ENCODE measurements around the gene SRA1.
A peak's percentile ranks its signal among the peaks of the same experiment; 100 is the strongest.
"Not testable (repeated sequence)": the region's sequence is repeated elsewhere in the genome, so short reads cannot be mapped to it uniquely, and the experiment has no call there.

The SRA1 gene

DNA sequence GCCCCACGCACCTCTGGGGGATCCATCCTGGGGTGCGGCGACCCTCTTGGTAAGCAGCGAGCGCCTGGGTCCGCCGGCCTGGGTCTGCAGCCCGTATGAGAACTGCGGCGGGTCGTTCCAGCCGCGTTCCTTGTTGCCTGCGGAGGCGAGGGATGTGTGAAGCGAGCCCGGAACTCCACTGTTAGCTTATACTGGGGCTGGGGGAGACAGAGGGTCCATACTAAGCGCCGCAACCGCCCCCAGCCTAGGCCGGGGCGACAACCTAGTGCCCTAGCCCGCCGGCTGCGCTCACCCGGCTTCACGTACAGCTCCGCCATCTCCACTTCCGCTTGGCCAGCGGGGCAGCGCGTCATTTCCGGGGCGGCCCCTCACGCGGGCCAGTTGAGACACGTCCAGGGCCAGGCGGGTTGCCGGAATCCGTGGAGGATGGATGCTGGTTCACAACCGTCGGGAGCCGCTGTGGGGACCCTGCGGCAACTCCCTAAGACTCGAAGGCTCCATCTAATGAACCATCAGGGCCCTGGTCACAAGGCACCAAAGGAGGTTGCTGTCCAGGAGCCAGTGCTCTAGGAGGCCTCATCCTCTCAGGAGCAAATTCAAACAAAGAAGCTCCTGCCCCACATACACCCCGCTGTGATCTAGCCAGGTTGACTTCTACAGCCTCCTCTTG is at the start of gene SRA1:
TSS of gene SRA1 (minus strand) at position 338 of the 670 bp plus-strand sequence. CDS start at position 317, 21 bp downstream.
- DNase-seq: peak; percentile 81

DNA sequence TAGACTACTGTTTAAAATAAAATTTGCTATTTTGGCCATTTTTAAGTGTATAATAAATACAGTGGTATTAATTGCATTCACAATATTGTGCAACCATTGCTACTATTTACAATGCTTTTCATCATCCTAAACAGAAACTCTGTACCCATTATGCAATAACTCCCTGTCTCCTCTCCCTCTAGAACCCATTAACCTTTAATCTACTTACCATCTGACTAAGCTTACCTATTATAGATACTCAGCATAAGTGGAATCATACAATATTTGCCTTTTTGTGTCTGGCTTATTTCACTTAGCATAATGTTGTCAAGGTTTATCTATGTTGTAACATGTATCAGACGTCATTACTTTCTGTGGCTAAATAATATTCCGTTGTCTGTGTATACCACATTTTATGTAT is 49.8 kb upstream of the SRA1 start:
- DNase-seq: no peak

DNA sequence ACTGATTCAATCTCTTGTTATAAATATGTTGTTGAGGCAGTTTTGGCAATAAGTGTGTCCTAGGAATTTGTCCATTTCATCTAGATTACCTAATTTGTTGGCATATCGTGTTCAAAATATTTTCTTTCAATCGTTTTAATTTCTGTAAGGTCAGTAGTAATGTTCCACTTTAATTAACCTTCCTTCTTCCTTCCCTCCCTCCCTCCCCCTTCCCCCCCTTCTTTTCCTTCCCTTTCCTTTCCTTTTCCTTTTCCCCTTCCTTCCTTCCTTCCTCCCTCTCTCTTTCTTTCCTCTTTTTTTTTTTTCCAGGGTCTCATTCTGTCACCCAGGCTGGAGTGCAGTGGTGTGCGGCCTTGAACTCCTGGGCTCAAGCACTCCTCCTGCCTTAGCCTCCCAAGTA is 48.6 kb upstream of the SRA1 start:
- DNase-seq: no peak

DNA sequence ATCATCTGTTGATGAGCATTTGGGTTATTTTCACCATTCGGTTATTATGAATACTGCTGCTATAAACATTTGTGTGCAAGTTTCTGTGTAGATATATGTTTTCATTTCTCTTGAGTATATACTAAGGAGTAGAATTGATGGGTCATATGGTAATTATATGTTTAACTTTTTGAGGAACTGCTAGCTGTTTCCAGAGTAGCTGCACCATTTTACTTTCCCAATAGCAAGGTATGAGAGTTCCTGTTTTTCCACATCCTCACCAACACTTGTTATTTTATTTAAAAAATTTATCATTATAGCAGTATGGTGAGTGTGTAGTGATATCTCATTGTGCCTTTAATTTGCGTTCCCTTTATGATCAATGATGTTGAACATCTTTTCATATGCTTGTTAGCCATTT is 46.5 kb upstream of the SRA1 start:
- no peak for DNase-seq

DNA sequence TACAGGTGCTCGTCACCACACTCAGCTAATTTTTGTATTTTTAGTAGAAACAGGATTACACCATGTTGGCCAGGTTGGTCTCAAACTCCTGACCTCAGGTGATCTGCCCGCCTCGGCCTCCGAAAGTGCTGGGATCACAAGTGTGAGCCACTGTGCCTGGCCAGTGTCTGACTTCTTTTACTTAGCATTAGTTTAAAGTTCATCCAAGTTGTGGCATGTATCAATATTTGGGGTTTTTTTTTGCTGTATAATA is 46.1 kb upstream of the SRA1 start:
- DNase-seq: not testable (repeated sequence)

DNA sequence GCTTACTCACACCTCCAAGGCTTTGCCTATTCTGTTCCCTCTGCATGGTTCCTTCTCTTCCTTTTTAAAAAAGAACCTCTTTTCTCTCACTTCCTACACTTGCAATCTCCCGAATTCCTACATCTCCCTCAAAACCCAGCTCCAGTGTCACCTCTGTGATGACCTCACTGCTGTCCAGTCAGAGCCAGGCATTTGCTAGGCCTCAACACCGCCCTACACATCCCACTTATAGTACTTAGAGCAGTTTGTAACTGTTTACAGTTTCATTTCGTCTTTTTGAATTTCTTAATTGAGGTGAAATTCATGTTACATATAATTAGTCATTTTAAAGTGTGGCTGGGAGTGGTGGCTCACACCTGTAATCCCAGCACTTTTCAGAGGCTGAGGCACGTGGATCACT is 44.9 kb upstream of the SRA1 start:
- DNase-seq: no peak

DNA sequence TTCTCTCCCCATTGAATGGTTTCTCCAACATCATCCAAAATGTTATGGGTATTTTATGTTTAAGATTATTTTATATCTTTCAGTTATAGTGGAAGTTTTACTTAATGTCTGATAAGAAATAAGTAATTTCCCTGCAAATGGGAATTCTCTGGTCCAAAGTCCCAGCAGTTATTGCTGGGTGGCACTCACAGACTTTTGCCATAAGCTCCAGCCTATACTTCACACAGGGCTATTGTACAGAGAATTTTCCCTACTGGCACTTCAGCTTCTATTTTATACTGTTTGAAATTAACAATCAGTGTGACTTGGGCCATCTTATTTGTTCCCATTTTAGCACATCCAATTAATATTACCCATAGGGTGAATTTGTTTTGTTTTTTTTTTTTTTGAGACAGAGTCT is 42.8 kb upstream of the SRA1 start:
- no peak for DNase-seq

DNA sequence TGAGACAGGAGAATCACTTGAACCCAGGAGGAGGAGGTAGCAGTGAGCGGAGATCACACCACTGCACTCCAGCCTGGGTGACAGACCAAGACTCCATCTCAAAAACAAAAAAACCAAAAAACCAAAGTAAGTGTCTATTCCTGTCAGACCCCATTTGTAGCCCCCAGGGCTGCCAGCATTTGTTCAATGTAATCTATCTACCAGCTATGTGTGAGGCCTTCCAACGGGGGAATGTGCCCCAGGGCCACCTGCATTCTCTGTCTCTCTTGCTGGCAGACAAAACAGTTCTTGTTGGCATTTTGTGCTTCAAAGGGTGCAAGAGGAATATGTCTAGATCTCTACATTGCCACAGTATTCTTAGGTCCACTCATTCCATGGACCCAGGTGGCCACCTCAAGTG is 41.6 kb upstream of the SRA1 start:
- no peak for DNase-seq

DNA sequence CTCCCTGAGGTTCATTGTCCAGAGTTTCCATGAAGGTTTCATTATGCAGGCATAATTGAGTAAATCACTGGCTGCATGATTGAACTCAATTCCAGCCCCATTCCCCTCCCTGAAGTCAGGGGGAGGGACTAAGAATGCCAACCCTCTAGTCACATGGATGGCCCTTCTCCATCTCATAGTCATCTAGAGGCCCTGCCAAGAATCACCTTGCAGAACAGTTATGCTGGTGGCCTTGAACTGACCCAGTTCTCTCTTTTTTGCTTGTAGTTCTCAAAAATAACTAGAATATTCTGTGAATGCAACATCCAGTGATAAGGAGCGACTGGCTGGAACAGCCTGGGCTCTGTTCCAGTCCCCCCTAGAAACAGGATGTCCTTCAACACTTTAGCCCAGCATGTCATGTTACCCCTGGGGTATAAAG is 39.1 kb upstream of the SRA1 start:
- DNase-seq: no peak

DNA sequence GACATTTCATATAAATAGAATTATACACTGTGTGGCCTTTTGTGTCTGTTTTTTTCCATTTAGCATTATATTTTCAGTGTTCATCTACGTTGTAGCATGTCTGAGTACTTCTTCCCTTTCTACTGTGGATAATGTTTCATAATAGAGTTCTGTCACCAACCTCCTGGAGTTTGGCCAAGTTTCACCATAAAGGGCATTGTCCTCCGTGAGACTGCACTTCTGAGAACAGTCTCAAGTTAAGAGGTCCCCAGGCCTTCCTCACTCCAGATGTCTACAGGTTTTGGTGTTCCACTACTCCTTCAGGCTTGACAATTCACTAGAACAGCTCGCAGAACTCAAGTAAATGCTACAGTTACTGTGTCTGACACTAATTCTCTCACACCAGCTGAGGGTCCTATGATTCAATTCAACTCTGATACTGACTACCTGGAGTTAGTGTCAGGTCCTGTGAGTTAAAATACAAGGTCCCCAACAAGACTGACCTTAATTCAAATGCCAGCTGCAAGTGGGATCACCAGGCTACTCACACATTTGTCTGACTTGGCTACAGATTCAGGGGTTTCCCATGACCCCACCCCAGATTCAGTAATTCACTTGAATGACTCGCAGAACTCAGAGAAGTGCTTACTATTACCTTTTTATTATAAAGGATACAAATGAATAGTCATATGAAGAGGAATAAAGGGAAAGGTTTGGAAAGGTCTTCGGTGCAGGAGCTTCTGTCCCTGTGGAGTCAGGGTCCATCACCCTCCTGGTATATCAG is 38.4 kb upstream of the SRA1 start:
- no peak for DNase-seq

DNA sequence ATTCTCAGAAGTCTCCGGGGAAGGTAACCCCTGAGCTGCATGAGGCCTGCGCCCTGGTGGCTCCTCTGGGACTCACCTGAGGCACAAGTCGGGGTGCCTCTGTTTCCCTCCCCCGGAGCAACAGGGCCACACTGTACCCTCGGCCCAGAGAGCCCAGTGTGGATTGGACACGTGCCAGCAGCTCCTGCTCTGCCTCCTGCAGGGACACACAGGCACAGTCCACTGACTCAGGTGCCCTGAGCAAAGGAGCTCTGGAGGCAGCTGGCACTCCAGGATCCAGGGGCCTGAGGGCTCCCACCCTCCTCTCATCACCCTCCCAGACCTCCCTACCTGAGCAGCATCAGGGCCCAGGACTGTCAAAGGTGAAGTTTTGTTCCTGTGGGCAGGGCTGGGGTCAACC is 36.9 kb upstream of the SRA1 start:
- DNase-seq: no peak

DNA sequence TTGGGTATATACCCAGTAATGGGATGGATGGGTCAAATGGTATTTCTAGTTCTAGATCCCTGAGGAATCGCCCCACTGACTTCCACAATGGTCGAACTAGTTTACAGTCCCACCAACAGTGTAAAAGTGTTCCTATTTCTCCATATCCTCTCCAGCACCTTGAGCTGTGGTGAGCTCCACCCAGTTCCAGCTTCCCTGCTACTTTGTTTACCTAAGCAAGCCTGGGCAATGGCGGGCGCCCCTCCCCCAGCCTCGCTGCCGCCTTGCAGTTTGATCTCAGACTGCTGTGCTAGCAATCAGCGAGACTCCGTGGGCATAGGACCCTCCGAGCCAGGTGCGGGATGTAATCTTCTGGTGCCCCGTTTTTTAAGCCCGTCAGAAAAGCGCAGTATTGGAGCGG is 35.8 kb upstream of the SRA1 start:
- not testable (repeated sequence) for DNase-seq

DNA sequence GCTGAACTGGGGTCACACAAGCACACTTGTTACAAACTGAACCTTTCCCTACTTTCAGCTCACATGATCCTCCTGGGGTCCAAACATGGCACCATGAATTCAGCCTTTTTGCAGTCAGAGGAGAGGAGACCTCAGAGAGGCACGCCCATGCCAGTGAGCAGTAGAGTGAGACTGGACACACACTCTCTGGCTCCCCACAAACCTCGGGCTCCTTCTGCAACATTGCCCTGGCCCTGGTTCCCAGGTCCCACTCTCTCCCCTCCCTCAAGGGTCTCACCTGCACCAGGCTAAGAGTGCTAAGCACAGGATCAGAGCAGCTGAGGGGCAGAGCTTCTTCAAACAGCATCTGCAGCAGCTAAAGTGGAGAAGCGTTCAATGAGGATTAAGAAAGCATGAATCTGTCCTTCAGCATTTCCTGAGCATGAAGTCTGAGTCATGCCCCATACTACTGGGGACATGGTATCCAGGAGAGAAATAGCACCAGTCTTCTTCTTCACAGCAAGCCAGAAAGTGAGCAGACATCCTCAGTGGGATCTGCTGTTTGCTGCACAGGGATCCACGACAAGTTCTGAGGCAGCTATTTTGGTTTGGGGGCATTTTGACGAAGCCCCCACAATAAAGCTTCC is 34.6 kb upstream of the SRA1 start:
- no peak for DNase-seq

DNA sequence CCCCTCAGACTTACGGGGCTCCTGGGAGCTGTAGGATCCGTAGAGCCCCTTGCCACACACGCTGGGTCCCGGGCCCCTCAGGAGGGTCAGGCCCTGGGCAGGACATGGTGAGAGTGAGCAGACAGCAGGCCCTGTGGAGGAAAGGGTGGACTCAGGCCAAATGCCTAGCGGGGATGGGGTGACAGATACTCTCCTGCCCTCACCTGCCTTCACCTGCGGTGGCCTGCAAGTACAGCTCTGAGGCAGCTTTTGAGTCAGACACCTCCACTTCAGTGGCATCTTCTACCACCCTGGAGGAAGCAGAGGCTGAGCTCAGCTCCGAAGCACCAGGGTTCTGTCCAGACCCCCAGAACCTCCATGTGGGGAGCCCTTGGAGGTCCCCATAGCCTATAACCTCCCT is 33.6 kb upstream of the SRA1 start:
- DNase-seq: no peak

DNA sequence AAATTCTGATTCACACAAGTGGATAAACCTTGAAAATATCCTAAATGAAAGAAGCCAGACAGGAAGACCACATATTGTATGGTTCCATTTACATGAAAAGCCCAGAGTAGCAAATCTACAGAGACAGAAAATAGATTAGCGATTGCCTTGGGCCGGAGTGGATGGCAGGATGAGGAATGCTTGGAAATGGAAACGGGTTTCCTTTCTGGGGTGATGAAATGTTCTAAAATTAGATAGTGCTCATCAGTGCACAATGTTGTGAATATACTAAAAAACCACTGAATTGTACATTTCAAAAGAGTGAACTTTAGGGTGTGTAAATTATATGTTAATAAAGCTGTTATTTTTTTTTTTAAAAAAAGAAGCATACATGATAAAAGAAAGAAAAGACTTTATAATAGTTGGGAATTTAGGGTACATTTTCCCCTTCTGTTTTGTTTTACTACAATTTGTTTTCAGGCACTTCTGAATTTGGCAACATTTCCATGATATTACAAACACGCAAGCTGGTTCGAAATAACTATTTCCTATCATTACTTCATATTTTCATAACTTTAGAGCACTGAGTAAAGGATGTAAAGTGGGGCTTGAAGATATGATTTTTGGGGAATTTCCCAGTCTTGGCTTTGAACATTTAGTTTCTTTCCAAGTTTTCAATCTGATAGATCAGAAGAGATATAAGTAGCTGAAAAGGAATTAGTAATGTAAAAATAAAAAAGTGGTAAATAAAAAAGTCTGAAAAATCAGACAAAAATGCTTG is 31.2 kb upstream of the SRA1 start:
- DNase-seq: no peak

DNA sequence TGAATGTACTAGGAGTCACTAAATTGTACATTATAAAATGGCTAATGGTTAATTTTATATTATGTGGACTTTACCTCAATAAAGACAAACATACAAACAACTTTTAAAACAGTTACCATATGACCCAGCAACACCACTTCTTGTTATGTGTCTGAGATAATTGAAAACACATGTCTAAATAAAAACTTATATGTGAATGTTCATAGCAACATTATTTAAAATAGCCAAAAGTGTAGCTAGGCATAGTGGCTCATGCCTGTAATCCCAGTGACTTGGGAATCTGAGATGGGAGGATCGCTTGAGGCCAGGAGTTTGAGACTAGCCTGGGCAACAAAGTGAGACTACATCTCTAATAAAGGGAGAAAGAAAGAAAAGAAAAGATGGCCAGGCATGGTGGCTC is 30.2 kb upstream of the SRA1 start:
- DNase-seq: no peak

DNA sequence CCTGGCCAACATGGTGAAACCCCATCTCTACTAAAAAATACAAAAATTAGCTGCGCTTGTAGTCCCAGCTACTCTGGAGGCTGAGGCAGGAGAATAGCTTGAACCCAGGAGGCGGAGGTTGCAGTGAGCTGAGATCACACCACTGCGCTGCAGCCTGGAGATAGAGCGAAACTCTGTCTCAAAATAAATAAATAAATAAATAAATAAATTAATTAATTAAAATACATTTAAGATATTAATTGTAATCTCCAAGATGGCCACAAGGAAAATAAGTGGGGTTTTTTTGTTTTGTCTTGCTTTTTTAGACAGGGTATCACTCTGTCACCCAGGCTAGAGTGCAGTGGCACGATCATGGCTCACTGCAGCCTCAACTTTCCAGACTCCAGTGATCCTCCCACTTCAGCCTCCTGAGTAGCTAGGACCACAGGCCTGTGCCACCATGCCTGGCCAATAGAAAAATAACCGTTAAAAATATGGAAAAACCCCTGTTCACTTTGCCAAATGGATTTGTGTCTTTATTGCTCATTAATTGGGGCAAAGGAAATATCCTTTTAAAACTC is 22.0 kb upstream of the SRA1 start:
- DNase-seq: not testable (repeated sequence)

DNA sequence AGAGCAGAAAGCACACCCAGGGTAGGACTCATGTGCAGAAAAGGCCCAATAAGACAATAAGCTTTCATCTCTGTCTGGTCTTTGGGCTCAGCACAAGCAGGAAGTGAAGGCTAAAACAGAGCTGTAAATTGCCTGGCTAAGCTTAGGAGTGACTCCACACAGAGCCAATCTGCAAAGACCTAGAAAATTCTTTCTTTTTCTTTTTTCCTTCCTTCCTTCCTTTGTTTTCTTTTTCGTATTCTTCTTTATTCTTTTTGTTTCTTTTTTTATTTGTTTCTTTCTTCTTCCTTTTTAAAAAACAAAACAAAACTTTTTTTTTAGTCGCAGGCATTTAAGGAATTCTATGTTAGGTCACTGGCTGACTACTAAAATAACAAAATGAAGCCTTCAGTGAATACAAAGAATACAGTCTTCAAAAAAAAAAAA is 19.5 kb upstream of the SRA1 start:
- DNase-seq: no peak

DNA sequence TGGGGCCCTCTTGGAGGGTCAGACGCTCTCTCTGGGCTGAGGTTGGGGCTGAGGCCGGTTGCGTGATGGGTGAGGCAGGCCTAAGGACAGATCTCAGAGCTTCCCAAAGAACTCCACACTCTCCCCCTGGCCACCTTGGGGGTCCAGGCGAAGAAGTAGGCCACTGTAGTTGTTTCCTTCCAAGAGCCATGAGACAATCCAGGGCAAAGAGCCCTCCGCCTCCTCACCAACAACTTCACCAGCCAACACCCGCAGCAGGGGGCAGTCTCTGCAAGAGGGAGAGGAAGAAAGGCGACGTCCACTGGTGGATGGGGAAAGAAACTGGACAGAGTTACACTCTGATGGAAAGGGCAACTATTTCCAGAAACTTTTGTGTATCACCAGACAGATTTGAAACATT is 18.0 kb upstream of the SRA1 start:
- DNase-seq: no peak

DNA sequence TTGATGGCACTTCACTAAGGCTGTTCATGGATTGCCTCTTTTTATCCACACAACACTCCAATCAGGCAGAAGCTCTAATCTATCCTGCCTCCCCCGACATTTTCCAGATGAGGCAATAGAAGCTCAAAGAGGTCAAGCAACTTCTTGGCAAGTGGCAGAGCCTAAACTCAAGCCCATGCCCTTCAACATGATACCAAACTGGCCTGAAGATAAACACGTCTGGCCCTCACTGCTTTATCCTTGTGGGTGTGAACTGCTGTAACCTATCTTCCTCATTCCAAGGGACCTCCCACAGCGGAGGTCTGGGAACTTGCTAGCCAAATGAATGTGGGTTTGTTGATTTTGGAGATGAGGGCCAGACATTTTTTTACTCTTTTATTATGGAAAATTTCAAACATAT is 16.9 kb upstream of the SRA1 start:
- DNase-seq: no peak

DNA sequence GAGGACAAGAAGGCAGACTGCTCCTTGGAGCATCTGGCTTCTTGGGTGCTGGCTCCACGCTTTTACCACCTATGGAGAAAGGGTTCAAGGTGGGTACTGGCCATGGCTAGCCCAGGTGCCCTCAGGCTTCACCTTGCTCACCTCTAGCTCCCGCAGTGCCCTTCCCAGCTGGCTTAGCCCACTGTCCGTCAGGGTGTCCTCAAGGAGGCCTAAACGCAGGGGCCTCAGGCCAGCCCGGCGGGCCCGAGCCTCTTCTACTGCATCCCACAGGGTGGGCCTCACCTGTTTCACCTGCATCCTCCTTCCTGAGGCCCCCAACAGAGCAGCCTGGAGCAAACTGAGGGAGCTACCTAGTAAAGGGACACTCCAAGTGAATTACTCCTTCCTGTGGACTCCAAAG is 16.4 kb upstream of the SRA1 start:
- DNase-seq: no peak

DNA sequence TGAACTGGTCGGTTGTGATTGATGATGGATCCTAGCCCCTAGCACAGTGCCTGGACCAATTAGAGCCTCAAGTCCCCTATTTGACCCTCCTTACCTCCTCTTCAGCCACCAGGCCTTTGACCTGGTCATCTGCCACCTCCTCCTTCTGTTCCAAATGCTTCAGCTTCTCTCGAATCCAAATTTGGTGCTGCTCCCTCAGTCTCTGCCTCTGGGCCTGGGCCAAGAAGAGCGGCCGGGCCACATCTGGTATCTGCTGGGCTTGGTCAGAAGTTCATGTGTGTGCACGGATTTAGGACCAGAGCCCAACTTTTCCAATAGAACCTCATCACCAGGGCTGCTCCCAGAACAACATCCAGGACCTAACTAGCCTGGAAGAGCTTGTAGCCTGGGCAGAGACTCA is 13.8 kb upstream of the SRA1 start:
- DNase-seq: no peak

DNA sequence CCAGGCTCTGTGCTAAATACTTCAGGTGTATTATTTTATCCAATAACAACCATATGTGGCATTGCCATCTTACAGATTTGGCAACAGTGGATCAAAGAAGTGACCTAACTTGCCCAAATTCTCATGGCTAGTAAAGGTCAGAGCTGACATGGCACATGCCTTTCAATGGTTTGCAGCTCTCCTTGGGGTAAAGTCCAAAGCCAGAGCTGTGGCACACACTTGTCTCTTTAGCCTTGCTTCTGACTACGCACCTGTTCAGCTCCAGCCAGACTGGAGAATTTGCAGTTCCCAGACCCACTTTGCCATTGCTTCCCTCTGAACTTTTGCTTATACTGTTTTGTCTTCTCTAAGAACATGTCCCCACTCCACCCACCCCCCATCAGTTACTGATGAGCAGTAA is 13.2 kb upstream of the SRA1 start:
- no peak for DNase-seq

DNA sequence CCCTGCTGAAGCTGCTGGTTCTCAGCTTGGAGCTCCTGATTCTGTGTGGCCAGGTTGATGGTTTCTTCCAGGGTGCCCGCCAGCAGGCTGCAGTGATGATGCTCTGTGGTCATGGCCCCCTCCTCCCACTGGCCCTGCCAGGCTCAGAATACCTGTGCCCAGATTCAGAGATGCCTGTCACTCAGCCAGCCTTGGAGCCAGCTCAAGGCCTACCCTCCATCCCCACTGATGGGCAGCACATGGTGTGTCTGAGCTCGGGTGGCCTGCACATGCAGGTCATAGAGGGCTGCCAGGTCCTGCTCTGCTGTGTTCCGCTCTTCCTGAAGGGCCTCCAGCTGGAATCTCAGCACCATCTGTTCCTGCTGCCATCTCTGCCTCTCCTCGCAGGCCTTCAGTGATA is 12.8 kb upstream of the SRA1 start:
- no peak for DNase-seq

All from activated T-cell treated with anti-CD3 and anti-CD28 coated beads, Interleukin-2, amount 50 U/mL, for 1 hour (primary cell).